ENCODE data around the gene A2ML1.
"Not testable (repeated sequence)": the region's sequence is repeated elsewhere in the genome, so short reads cannot be mapped to it uniquely, and the experiment has no call there.

A2ML1 gene

DNA sequence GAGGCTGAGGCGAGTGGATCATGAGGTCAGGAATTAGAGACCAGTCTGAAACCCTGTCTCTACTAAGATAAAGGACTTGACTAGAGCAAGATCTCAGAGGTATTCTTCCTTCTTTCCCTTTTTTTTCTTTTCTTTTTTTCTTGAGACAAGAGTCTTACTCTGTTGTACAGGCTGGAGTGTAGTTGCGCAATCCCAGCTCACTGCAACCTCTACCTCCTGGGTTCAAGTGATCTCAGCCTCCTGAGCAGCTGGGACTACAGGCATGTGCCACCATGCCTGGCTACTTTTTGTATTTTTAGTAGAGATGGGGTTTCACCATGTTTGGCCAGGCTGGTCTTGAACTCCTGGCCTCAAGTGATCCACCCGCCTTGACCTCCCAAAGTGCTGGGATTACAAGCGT, 37.0 kb downstream of the A2ML1 start:
- DNase-seq, result not testable (repeated sequence)

DNA sequence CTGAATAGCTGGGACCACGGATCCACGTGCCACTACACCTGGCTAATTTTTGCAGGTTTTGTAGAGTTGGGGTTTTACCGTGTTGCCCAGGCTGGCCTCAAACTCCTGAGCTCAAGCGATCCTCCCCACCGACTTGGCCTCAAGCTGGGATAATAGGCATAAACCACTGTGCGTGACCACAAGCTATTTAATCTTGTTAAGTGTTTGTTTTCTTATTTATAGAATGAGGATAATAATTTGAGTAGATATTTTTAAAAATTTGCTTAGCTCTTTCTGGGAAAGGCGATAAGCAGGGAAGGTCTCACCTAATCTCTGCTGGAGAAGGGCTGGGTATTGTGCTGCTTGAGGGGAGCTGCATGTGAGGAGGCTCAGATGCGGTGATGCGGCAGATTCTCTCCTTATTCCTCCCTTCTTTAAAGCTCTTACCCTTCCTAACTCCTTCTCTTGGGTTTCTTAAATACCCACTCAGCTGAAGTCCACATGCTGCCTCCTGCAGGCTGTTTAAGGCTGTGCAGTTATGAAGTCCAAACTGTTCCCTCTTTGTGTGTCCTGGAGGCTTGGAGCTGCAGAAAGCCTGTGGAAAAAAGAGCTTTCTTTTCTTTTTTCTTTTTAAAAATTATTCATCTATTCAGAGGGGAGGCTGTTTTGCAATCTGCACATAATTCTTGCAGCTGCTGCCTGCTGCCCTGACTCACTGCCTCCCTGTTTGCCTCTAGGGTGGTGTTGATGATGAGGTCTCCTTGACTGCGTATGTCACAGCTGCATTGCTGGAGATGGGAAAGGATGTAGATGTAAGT, 37.9 kb downstream of the A2ML1 start:
- DNase-seq, result peak; percentile 42

DNA sequence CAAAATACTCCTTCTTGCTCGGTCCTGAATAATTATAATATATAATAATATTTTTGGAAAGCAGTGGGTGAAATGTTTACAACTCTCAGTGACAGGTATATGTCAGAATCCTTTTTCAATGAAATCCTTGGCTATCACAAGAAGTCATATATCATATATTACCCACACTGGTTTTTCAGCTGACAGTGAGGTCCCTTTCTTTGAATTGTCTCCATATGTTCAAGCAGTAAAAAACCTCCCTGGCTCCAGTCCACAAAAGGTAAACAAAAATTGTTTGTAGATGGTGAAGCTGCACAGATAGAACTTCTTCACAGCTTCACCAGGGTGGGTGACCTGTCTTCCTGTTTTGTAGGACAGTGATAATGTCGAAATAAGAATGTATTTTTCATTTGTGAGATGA, 44.0 kb downstream of the A2ML1 start:
- DNase-seq, result no peak

DNA sequence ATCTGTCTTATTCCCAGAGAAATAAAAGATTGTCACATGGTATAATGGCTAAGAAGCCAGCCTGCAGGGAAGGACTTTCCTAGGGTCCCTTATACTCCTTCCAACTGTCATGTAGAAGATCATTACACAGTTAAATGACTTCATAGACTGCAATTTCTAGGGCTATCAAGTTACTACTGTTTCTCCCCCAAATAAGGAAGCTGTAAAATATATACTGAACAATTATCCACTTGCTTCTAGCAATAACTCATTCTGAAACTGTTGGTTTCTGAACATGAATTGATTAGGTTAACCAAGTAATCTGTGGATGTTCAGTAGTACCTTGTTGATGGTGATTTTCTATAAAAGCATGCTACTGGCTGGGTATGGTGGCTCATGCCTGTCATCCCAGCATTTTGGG, 44.6 kb downstream of the A2ML1 start:
- DNase-seq, result no peak

DNA sequence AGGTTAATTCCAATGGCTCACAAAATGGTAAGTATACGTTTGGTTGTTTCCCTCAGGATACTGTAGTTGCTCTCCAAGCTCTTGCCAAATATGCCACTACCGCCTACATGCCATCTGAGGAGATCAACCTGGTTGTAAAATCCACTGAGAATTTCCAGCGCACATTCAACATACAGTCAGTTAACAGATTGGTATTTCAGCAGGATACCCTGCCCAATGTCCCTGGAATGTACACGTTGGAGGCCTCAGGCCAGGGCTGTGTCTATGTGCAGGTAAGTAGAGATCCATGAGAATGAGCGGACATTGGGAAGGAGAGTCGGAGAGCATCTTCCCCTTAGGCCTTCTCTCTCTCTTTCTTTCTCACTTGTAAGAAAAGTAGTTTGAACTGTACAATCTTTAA, 45.4 kb downstream of the A2ML1 start:
- no peak for DNase-seq

DNA sequence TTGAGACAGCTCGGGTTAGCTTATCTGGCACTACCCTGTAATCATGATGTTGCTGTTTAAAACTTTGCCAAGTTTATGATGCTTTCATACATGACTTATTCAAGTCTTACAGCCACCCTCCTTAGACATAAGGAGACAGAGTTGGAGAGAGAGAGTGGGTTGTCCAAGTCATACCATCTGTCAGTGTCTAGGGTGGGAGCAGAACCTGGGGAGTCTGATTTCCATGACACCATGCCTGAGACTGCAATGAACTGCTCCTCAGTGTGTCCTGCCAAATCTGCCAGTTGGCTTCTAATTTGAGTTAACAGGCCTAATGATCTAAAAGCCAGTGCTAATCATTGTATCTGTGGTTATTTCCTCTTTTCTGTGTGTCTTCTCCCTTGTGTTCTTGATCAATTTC, 48.2 kb downstream of the A2ML1 start:
- DNase-seq, result no peak

DNA sequence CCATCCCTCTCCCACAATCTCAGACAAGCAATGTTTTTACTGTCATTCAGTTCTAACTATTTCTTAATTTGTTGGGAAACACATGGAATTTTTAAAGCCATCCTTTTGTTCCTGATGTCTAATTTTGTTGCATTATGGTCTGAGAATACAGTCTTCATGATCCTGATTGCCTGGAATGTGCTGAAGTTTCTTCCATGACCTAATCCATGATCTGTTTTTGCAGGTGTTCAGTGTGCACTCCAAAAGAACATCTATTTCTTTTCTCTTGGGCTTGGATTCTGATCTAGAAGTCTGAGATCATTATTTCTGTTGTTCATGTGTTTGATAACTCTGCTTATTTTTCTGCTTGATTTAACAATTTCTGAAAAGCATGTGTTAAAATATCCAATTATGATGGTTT, 48.6 kb downstream of the A2ML1 start:
- no peak for DNase-seq

DNA sequence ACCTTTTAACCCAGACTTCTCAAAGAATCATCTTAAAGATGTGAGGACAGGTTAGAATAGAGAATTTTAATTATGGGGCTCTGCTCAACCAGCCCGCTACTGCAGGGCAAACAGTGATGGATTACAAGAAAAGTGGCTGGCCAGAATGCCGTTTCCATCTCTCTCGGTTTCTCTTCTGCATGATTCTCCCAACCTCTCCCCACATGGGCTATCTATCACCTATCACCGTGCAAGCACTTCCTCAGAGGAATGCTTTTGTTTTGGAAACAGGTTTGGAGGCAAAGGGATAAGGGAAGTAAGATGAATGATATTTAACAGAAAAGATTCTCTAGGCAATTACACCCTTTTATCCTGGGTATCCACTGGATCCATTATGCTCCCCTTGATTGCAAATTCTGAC, 54.5 kb downstream of the A2ML1 start:
- DNase-seq, result no peak

DNA sequence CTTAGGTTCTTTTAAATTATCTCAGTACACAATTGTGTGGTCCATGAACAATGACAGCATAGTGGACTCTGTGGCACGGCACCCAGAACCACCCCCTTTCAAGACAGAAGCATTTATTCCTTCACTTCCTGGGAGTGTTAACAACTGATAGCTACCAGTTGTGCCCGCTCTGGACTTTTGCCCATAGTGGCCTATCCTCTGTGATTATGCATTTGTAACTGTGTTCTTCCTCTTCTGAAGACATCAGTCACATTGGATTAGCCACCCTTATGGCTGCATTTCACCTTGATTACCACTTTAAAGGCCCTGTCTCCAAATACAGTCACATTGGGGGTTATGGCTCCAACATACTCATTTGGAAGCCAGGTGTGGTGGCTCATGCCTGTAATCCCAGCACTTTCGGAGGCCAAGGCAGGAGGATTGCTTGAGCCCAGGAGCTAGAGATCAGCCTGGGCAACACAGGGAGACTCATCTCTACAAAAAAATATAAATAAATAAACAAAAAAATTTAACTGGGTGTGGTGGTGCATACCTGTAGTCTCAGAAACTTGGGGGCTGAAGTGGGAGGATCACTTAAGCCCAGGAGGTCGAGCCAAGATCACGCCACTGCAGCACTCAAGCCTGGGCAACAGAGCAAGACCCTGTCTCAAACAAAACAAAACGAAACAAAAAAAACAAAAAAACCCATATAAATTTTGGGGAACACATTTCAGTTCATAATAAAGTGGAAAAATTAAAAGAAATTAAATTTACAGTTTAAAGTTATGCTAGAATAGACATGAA, 64.3 kb downstream of the A2ML1 start:
- no peak for DNase-seq

DNA sequence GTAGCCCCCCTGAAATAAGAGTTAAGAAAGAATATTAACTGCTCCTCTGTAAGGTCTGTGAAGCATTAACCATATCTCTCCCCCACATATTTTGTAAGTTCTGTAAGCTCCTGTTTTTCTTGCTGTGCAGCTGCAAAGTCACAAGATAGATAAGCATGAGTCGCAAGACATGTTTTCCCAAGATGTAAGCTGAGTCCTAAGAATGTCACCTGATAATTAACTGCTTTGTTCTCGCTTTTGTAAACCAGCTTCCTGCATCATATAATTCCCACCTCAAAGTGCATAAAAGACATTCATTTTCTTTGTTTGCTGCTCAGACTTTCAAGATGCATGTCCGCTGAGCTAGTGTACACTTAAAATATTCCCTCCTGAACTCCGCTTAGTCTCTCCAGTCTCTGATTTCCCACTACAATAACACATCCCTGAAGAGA, 64.9 kb downstream of the A2ML1 start:
- no peak for DNase-seq

DNA sequence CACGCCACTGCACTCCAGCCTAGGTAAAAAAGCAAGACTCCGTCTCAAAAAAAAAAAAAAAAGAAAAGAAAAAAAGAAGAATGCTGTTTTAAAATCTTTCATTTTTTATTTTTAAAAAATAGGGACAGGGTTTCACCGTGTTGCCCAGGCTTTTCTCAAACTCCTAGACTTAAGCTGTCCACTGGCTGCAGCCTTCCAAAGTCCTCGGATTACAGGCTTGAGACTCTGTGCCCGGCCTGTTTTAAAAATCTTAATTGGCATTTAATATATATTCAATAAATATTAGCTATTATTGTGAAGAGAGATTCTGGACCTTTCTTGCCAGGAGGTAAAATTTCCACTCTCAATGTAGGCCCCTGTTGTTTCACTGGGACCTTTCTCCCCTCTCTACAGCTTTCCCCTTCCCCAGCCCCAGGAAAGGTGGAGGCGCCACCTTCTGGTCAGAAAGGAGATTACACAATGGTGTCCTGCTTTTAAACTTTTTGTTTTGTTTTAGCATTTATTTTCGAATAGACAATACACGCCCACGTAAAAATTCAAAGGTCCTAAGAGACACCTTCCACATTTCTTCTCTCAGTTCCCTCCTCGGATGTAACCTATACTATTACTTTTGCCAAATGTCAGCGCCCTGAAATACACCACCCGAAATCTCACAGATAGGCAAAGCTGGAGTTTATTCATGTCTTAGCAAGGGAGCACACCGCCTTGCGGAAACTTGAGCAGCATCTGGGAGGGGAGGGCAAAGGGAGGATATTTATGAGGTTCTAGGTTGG, 68.1 kb downstream of the A2ML1 start:
- peak; percentile 72 for DNase-seq

DNA sequence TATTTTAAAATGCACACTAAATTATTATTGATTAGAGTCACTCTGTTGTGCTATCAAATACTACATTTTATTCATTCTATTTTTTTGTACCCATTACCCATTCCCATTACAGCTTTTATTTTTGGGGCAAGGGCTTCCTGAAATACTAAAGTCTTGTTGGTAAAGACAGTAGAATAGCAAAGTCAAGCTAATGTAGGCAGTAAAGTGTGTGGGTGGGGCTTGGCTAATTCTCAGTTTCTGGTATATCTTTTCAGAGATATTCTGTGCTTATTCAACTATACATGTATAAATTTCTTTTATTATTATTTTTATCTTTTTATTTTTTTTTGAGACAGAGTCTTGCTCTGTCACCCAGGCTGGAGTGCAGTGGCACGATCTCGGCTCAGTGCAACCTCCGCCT, 69.6 kb downstream of the A2ML1 start:
- no peak for DNase-seq

DNA sequence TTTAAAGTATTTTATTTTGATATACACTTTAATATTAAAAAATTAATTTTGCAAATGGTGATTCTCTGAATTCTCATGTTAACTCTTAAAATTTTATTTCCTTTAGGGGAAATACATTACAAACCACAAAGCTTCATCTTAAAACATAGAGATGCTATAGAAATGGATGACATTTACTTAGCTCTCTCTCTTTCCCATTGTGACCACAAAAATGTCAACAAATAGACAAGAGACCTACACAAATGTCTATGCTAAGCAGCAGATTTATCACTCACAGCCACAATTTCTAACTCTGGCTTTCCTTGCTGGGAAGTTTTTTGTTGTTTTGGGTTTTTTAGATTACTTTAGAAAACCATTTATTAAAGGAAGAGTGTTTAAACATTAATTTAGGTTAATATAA, 72.0 kb downstream of the A2ML1 start:
- no peak for DNase-seq

DNA sequence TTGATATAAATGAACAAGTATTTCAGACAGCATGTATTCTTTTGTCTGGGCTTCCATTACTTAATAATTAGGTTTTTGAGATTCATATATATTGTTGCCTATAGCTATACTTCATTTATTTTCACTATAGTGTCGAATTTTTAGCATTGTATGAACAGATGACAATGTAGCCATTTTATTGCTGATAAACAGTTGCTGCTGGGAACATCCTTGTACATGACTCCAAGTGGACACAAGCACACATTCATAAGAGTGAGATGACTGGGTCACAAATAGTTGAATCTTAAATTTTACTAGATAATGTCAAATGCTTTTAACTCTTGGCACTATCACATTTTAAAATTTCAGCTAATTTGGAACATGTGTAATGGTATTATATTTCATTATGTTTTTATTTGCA, 72.6 kb downstream of the A2ML1 start:
- no peak for DNase-seq

DNA sequence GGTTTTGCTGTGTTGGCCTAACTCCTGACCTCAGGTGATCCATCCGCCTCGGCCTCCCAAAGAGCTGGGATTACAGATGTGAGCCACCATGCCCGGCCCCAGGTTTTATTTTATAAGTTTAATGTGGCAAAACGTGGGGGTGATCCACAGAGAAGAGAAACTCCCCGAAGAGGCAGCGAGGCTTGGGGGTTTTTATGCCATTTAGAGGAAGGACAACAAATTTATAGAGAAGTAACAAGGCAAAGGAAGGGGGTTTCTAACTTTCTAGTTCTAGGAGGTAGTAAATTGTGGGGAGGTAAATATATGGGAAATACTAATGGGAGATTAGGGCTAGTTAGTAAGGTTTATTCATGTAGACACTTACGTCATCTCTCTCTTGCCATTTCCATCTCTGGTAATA, 74.7 kb downstream of the A2ML1 start:
- no peak for DNase-seq

DNA sequence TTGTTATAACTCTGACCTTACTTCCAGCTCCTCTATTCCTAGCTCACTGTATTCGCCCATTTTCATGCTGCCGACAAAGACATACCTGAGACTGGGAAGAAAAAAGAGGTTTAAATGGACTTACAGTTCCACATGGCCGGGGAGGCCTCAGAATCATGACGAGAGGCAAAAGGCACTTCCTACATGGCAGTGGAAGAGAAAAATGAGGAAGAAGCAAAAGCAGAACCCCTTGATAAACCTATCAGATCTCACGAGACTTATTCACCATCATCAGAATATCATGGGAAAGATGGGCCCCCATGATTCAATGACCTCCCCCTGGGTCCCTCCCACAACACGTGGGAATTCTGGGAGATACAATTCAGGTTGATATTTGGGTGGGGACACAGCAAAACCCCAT, 77.4 kb downstream of the A2ML1 start:
- no peak for DNase-seq

DNA sequence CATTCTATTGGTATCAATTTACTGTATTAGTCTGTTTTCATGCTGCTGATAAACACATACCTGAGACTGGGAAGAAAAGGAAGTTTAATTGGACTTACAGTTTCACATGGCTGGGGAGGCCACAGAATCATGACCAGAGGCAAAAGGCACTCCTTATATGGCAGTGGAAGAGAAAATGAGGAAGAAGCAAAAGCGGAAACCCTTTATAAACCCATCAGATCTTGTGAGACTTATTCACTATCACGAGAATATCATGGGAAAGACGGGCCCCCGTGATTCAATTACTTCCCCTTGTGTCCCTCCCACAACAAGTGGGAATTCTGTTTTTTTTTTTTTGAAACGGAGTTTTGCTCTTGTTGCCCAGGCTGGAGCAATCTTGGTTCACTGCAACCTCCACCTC, 80.3 kb downstream of the A2ML1 start:
- not testable (repeated sequence) for DNase-seq

DNA sequence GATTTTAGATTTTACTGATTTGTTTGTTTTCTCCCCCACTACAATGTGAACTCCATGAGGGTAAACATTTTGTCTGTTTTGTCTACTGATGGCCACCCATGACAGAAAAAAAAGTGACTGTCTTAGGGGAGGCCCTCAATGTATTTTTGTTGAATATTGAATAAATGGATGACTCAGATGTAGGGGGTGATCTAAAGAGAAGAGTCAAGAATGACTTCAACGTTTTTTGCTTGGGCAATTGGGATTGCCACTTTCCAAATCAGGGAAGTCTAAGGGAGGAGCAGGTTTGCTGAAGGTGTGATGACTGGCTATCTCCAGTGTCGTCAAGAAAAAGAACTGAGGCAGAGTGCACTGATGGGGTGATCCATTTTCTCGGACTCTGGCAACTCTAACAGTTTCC, 81.2 kb downstream of the A2ML1 start:
- no peak for DNase-seq

DNA sequence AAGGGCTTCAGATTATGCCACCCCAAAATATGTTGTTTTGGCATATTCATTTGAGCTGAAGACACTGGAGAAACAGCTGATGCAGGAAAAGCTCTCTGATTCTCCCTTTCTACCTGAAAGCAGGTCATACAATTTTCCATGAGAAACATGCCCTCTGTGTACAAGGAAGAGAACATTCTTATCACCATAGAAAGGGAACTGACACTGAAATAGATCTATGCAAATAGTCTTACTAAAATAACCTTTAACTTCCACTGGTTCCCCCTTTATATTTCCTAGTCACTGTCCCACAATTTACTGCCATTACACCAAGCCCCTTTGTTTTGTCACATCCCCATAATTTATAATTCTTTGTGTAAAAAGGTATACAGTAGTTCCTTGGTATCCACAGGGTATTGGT, 82.2 kb downstream of the A2ML1 start:
- no peak for DNase-seq

DNA sequence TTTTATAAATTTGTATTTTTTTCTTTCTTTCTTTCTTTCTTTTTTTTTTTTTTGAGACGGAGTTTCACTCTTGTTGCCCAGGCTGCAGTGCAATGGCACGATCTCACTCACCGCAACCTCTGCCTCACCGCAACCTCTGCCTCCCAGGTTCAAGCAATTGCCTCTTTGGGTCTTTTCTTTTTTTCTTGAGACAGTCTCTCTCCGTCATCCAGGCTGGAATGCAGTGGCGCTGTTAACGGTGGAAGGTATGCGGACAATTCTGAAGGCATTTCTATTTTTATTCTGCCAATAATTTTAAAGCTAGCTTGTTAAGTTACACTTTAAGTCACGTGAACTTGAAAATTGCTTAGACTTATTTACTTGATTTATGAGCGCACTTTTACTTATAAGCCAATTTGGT, 83.1 kb downstream of the A2ML1 start:
- DNase-seq, result no peak

DNA sequence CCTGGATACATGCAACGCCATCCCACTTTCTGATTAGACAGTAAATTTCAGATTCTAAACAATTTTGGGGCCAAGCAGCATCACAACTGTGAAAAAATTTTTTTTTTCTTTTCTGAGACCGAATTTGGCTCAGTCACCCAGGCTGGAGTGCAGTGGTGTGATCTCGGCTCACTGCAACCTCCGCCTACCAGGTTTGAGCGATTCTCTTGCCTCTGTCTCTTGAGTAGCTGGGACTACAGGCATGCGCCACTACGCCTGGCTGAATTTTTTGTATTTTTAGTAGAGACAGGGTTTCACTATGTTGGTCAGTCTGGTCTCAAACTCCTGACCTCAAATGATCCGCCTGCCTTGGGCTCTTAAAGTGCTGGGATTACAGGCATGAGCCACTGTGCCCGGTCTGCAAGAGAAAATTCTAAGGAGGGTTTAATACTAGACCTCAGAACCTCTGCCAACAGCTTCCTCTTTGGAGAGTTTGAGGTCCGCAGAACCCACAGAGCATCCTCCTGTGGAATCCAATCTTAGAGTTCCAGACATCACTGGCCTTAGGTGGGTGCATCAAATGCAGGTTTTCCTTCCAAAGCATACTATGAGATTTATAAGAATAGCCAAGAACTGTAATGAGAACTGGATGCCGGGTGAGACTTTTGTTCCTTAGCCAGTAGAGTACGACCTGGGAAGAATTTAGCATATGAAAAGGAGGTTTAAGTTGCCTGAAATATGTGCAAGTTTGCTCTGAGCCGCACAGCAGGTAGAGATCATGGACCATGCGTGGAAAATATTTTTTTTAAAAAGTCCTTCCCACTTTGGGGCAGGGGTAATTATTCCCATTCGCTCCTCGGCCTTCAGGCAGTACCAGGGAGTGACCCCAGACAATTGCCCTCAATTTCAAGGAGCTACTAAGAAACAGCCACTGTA, 84.1 kb downstream of the A2ML1 start:
- no peak for DNase-seq

DNA sequence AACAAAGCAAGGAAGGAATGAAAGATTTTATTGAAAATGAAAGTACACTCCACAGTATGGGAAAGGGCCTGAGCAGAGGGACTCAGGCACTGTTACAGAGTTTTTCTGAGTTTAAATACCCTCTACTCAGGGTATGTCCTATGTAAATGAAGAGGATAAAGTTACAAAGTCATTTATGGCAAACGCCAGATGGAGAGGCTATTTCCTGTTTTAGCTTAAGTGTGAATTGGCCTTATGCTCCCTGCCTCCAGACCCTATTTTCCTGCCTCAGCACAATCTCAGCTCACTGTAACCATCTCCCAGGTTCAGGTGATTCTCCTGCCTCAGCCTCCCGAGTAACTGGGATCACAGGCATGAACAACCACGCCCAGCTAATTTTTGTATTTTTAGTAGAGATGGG, 85.1 kb downstream of the A2ML1 start:
- DNase-seq, result no peak

DNA sequence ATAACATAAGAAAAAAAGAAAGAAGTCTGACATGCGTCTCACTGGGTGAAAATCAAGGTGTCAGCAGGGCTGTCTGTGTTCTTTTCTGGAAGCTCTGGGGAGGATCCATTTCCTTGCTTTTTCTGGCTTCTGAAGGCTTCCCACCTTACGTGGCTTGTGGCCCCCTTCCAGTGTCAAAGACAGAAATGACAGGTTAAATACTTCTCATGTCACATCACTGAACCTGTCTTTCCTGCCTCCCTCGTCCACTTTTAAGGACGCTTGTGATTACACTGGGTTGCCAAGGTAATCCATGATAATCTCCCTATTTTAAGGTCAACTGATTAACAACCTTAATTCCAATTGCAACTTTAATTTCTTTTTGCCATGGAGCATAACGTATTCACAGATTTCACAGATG, 87.3 kb downstream of the A2ML1 start:
- no peak for DNase-seq

Data from CD4-positive, alpha-beta T cell treated with Interleukin-10 for 1 hour (primary cell).